ENCODE data around the gene SPNS3. TPM values are rescaled to one million over a fixed set of nuclear protein-coding genes. Genes with fewer than 3 reads are reported as not detected.

Gene SPNS3
- total RNA-seq, 4 donors from 2014 or later = 0.16 to 0.56 TPM; not detected in 2

- WGBS, 2 donors = 84 to 85% methylated on average over 8 of the region's 8 CpGs
- no peak for DNase-seq (ENCODE audit: low spot score in 2 of 2)
- no peak overlapping the region for H3K4me3 ChIP-seq (ENCODE audit: low read depth, poor library complexity, severe bottlenecking)
- TF ChIP-seq CTCF (IDR thresholded peaks at IDR 0.05) = no peak
- TF ChIP-seq POLR2A (IDR thresholded peaks at IDR 0.05) = no peak
- intact Hi-C loops (cut with DNase I; ENCODE audit: low total_unique reads) = no loop called here
Measured at GRCh38 chr17:4523946-4524345, 90.2 kb downstream of the SPNS3 start.

- DNase-seq (ENCODE audit: low spot score in 2 of 2) = no peak
- no peak overlapping the region for H3K4me3 ChIP-seq (ENCODE audit: low read depth, poor library complexity, severe bottlenecking)
- intact Hi-C loops (cut with DNase I; ENCODE audit: low total_unique reads) = no loop called here
- 77 to 90% methylated on average over 11 of the region's 11 CpGs for WGBS, 2 donors
- no peak for TF ChIP-seq CTCF (IDR thresholded peaks at IDR 0.05)
- no peak for TF ChIP-seq POLR2A (IDR thresholded peaks at IDR 0.05)
Measured at GRCh38 chr17:4525691-4526397, 92.1 kb downstream of the SPNS3 start.

GRCh38 chr17:4527134-4527533 lies 93.4 kb downstream of the SPNS3 start:
- DNase-seq (ENCODE audit: low spot score in 2 of 2) = no peak
- intact Hi-C loops (cut with DNase I; ENCODE audit: low total_unique reads) = no loop called here

GRCh38 chr17:4527566-4528125 lies 93.9 kb downstream of the SPNS3 start:
- DNase-seq (ENCODE audit: low spot score in 2 of 2) = no peak
- WGBS, 2 donors = 59 to 63% methylated on average over 12 of the region's 12 CpGs
- TF ChIP-seq POLR2A (IDR thresholded peaks at IDR 0.05) (no peak), CTCF (IDR thresholded peaks at IDR 0.05) (no peak)
- intact Hi-C loops (cut with DNase I; ENCODE audit: low total_unique reads) = no loop called here
- no peak overlapping the region for H3K4me3 ChIP-seq (ENCODE audit: low read depth, poor library complexity, severe bottlenecking)

More at GRCh38 chr17:4527134-4527533, 93.4 kb downstream of the SPNS3 start:
- 39 to 43% methylated on average over 1 of the region's 1 CpG for WGBS, 2 donors
- no peak overlapping the region for H3K4me3 ChIP-seq (ENCODE audit: low read depth, poor library complexity, severe bottlenecking)
- TF ChIP-seq POLR2A (IDR thresholded peaks at IDR 0.05) (no peak), CTCF (IDR thresholded peaks at IDR 0.05) (no peak)

- 72 to 83% methylated on average over 12 to 13 of the region's 13 CpGs for WGBS, 2 donors
- no peak overlapping the region for H3K4me3 ChIP-seq (ENCODE audit: low read depth, poor library complexity, severe bottlenecking)
- TF ChIP-seq CTCF (IDR thresholded peaks at IDR 0.05) (no peak), POLR2A (IDR thresholded peaks at IDR 0.05) (no peak)
- no peak for DNase-seq (ENCODE audit: low spot score in 2 of 2)
- intact Hi-C loops (cut with DNase I; ENCODE audit: low total_unique reads) = no loop called here
Measured at GRCh38 chr17:4529533-4530152, 95.9 kb downstream of the SPNS3 start.

Data from lower leg skin (tissue), 4 donors.